ENCODE results near the gene SF3A2. TPM values are rescaled to one million over a fixed set of nuclear protein-coding genes. Genes with fewer than 3 reads are reported as not detected.

SF3A2 gene
- total and polyA plus RNA-seq, 9 donors: 23.8 to 89.9 (median 73.6) TPM

DNA sequence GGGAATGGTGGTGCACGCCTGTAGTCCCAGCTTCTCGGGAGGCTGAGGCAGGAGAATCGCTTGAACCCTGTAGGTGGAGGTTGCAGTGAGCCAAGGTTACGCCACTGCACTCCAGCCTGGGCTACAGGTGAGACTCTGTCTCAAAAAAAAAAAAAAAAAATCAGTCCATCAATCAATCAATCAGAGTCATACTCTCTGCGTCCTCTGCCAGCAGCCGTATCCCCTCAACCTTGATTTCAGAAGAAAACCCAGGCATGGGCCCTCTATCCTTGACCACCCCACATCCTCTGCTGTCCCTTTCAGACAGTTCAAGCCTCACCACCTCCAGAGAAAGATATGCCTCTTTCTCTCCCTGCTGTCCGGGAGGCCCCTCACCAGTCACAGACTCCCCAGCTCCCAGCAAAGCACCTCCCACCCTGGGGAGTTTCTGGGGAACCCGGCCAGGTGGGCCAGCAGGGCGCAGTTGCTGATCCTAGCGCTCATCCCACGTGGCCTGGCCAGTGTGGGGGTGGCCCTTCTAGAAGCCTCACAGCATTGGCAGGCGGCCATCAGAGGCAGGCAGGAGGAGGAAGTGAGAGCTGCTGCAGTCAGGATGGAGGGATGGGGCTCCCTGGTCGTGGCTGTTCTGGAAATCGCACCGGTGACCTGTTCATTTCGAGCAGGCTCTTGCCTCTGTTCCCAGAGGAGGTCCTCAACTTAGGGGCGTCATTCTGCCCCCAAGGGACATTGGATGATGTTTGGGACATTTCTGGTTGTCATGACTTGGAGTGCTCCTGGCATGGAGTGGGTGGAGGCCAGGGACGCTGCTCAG, 29.8 kb downstream of the SF3A2 start:
- 37% methylated on average over 12 of the region's 18 CpGs for WGBS (ENCODE audit: insufficient coverage)
- no peaks in the 10 kb centered on the region for H3K9me3 ChIP-seq (replicated peaks; ENCODE audit: control insufficient read depth, low read depth, low read length)
- peaks cover 14% of the 10 kb centered on the region for H3K4me1 ChIP-seq (ENCODE audit: control insufficient read depth, insufficient read depth, low read length)
- DNase-seq: peak; percentile 91
- no peaks in the 10 kb centered on the region for H3K27me3 ChIP-seq (ENCODE audit: control insufficient read depth, insufficient read depth, low read length)
- H3K36me3 ChIP-seq (ENCODE audit: control insufficient read depth, insufficient read depth, low read length): peaks cover 3% of the 10 kb centered on the region
- H3K27ac ChIP-seq (ENCODE audit: low read length): peak overlapping the region; percentile 42
- no peak overlapping the region for H3K4me3 ChIP-seq (ENCODE audit: low read length)

DNA sequence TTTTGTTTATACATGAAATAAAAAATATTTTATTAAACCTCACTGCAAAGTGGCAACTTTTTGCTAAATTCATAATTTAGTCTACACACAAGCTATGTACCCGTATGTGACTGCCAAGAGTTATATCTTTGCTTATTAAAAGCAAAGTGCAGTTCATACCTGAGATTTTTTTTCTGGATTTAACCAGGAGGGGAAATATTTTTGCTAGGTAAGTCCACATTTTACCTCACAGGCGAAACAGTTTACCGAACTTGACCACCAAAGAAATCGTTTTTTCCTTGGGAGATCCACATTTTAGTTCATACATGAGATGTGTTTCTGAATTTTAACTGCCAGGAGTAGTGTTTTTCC, 31.8 kb downstream of the SF3A2 start:
- Histone ChIP-seq H3K4me3 (ENCODE audit: low read length) (no peak overlapping the region), H3K36me3 (ENCODE audit: control insufficient read depth, insufficient read depth, low read length) (peaks cover 18% of the 10 kb centered on the region), H3K9me3 (replicated peaks; ENCODE audit: control insufficient read depth, low read depth, low read length) (no peaks in the 10 kb centered on the region), H3K4me1 (ENCODE audit: control insufficient read depth, insufficient read depth, low read length) (peaks cover 32% of the 10 kb centered on the region), H3K27me3 (ENCODE audit: control insufficient read depth, insufficient read depth, low read length) (no peaks in the 10 kb centered on the region), H3K27ac (ENCODE audit: low read length) (peak overlapping the region; percentile 86)
- no CpG with 5 or more reads among the region's 4 CpGs for WGBS (ENCODE audit: insufficient coverage)
- no peak for DNase-seq

DNA sequence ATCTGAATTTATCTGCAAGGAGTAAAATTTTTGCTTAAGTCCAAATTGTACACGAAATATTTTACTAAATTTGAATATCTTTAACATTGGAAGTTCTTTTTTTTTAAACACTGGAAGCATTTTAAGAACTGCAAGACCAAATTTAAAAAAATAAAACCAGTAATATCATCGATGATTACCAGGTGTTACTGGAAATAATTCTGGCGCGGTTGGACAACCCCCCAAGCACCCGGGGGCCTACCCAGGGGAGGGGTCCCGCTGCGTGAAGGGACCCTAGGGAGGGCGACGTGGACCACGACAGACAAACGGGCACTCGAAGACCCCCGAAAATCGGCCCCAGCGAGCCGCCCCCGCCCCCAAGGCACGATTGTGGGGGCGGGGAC, 32.2 kb downstream of the SF3A2 start:
- H3K9me3 ChIP-seq (replicated peaks; ENCODE audit: control insufficient read depth, low read depth, low read length): no peaks in the 10 kb centered on the region
- H3K27me3 ChIP-seq (ENCODE audit: control insufficient read depth, insufficient read depth, low read length): no peaks in the 10 kb centered on the region
- WGBS (ENCODE audit: insufficient coverage): under 1% methylated on average over 16 of the region's 19 CpGs
- H3K4me3 ChIP-seq (ENCODE audit: low read length): peak overlapping the region; percentile 56
- H3K27ac ChIP-seq (ENCODE audit: low read length): peak overlapping the region; percentile 86
- peaks cover 18% of the 10 kb centered on the region for H3K36me3 ChIP-seq (ENCODE audit: control insufficient read depth, insufficient read depth, low read length)
- no peak for DNase-seq
- H3K4me1 ChIP-seq (ENCODE audit: control insufficient read depth, insufficient read depth, low read length): peaks cover 35% of the 10 kb centered on the region

DNA sequence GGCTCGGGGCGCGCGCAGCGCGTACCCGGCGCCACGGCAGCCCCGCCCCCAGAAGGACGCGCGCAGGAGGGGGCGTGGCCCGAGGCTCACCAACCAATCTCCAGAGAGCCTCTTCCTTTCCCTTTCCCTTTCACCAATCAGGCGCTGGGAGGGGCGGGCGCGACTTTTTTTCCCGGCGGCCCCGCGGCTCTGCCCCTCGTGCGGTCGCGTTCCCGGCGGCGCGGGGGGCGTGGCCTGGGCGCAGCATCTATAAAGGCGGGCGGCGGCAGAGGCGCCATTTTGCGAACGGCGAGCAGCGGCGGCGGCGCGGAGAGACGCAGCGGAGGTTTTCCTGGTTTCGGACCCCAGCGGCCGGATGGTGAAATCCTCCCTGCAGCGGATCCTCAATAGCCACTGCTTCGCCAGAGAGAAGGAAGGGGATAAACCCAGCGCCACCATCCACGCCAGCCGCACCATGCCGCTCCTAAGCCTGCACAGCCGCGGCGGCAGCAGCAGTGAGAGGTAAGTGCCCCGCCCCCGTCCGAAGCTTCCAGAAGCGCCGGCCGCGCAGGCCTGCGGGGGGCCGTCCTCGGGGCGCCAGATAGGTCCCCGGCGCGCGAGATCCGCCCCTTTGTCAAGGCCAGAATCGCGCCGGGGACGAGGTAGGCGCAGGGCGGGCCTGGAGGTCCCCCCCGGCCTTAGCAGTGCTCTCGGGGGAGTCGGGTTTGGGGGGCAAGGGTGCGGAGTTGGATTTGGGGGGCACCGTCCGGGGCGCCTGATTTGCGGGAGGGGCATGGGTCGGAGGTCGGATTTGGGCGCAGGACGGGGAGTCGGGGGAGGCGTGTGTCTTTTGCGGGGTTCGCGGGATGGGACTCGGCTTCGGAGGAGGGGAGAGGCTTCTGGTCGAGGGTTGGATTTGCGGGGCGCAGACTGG, 32.9 kb downstream of the SF3A2 start:
- peak overlapping the region; percentile 100 for H3K4me3 ChIP-seq (ENCODE audit: low read length)
- no peaks in the 10 kb centered on the region for H3K27me3 ChIP-seq (ENCODE audit: control insufficient read depth, insufficient read depth, low read length)
- H3K4me1 ChIP-seq (ENCODE audit: control insufficient read depth, insufficient read depth, low read length): peaks cover 41% of the 10 kb centered on the region
- peak overlapping the region; percentile 97 for H3K27ac ChIP-seq (ENCODE audit: low read length)
- peak; percentile 99 for DNase-seq
- WGBS (ENCODE audit: insufficient coverage): under 1% methylated on average over 95 of the region's 103 CpGs
- H3K36me3 ChIP-seq (ENCODE audit: control insufficient read depth, insufficient read depth, low read length): peaks cover 23% of the 10 kb centered on the region
- H3K9me3 ChIP-seq (replicated peaks; ENCODE audit: control insufficient read depth, low read depth, low read length): no peaks in the 10 kb centered on the region

DNA sequence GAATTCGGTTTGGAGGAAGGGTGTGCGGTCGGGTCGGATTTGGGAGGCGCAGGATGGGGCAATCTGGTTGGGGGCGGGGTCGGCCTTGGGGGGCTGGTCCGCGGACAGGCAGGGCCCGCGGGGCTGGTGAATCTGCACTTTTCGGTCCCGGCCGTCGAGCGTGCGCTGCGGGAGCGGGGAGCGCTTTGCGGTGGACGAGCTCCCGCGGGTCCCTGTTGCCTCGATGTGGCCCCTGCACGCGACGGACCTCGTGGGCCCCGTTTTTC, 33.5 kb downstream of the SF3A2 start:
- peak; percentile 42 for DNase-seq
- WGBS (ENCODE audit: insufficient coverage): under 1% methylated on average over 28 of the region's 30 CpGs
- Histone ChIP-seq H3K27me3 (ENCODE audit: control insufficient read depth, insufficient read depth, low read length) (no peaks in the 10 kb centered on the region), H3K4me1 (ENCODE audit: control insufficient read depth, insufficient read depth, low read length) (peaks cover 45% of the 10 kb centered on the region), H3K4me3 (ENCODE audit: low read length) (peak overlapping the region; percentile 100), H3K27ac (ENCODE audit: low read length) (peak overlapping the region; percentile 97), H3K36me3 (ENCODE audit: control insufficient read depth, insufficient read depth, low read length) (peaks cover 24% of the 10 kb centered on the region), H3K9me3 (replicated peaks; ENCODE audit: control insufficient read depth, low read depth, low read length) (no peaks in the 10 kb centered on the region)

DNA sequence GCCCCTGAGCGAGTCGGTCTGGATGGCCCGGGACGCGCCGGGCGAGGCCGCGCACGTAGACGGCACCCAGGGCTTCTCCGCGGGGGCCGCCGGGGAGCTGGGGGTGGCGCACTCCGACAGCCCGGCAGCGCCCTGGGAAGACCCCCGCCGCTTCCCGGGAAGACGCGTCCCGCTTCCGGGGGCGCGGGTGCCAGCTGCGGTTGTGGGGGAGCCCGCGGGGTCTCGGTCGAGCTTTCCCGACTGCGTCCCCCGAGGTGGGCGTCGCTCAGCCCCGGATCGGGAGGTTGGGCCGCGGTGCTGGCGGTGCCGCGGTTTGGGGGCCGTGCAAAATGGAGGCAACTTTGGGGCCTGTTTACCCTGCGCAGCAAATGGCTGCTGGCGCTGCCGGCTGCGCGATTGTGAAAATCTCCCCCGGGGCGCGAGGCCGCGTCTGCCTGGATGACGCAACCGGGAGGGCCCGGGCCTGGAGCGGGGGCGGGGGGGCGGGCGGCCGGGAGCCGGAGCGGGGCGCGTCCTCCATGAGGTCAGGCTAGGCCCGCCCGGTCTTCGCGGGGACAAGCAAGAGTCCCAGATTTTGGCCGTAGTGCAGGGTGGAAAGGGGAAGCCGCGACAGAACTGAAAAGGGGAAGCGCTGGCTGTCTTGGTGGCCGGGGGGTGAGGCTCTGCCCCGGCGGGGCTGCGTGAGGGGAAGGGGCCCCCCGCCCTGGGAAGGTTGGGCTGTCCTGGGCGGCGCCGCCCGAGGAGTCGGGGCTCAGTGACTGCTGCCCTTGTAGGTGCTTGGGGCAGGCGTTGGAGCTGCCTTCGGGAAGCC, 34.0 kb downstream of the SF3A2 start:
- under 1% methylated on average over 85 of the region's 88 CpGs for WGBS (ENCODE audit: insufficient coverage)
- peak overlapping the region; percentile 100 for H3K4me3 ChIP-seq (ENCODE audit: low read length)
- peaks cover 50% of the 10 kb centered on the region for H3K4me1 ChIP-seq (ENCODE audit: control insufficient read depth, insufficient read depth, low read length)
- peak overlapping the region; percentile 97 for H3K27ac ChIP-seq (ENCODE audit: low read length)
- H3K9me3 ChIP-seq (replicated peaks; ENCODE audit: control insufficient read depth, low read depth, low read length): no peaks in the 10 kb centered on the region
- peaks cover 24% of the 10 kb centered on the region for H3K36me3 ChIP-seq (ENCODE audit: control insufficient read depth, insufficient read depth, low read length)
- no peaks in the 10 kb centered on the region for H3K27me3 ChIP-seq (ENCODE audit: control insufficient read depth, insufficient read depth, low read length)
- DNase-seq: peak; percentile 94

DNA sequence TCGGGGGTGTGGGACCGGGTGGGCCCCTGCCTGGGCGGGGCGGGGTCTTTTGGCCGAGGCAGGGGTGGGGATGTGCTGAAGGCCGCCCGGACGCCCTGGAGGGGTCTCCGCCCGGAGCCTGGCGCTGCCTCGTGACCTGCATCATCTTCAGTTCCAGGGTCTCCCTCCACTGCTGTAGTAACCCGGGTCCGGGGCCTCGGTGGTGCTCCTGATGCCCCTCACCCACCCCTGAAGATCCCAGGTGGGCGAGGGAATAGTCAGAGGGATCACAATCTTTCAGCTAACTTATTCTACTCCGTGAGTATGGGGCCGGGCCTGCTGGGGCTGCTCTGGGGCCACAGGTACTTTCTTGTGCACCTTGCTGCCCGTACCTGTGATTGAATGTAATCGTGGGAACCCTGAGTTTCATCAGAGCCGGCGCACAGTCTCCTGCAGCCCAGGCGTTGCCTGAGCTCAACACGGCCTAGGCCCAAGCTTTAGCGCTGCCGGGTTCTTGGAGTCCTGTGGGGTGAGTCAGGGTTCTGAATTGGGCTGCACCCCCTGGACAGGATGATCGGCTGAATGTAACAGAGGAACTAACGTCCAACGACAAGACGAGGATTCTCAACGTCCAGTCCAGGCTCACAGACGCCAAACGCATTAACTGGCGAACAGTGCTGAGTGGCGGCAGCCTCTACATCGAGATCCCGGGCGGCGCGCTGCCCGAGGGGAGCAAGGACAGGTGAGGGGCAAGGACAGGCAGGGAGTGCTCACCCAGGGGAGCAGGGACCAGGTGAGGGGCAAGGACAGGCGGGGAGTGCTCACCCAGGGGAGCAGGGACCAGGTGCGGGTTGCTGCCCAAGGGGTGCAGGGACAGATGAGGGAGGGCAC, 34.8 kb downstream of the SF3A2 start:
- Histone ChIP-seq H3K27me3 (ENCODE audit: control insufficient read depth, insufficient read depth, low read length) (no peaks in the 10 kb centered on the region), H3K27ac (ENCODE audit: low read length) (peak overlapping the region; percentile 90), H3K9me3 (replicated peaks; ENCODE audit: control insufficient read depth, low read depth, low read length) (no peaks in the 10 kb centered on the region), H3K4me1 (ENCODE audit: control insufficient read depth, insufficient read depth, low read length) (peaks cover 54% of the 10 kb centered on the region), H3K4me3 (ENCODE audit: low read length) (peak overlapping the region; percentile 100), H3K36me3 (ENCODE audit: control insufficient read depth, insufficient read depth, low read length) (peaks cover 24% of the 10 kb centered on the region)
- 29% methylated on average over 34 of the region's 43 CpGs for WGBS (ENCODE audit: insufficient coverage)
- DNase-seq: peak; percentile 43

DNA sequence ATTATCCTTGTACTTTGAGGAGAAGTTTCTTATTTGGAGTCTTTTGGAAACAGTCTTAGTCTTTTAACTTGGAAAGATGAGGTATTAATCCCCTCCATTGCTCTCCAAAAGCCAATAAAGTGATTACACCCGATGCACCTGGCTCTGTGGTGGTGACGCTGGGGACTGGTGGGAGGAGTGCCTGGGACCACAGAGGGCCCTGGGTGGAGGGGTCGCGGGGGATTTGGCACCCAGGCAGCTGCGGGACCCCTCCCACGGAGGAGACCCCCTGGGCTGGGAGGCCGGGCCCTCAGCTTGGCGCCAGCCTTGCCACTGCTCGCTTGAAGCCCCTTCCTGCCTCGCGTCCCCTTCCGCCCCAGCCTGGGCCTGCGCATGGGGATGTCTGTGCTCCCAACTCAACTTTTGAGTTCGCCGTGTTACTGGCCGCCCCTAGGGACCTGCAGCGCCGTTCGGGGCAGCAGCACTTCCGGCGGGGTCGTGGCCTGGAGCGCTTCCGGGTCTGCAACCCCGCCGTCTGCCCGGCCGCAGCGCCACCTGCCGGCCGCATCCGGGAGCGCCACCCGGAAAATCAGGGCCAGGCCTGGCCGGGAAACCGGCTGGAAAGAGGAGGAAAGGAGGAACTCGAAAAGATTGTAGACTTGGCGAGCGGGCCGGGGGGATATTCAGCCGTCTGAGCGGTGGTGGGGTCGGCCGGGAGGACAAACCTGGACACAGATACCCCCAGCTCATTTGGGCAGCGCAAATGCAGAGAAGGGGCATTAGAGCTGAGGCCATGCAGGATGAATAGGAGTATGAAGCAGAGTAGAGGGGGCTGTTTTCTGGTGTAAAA, 36.9 kb downstream of the SF3A2 start:
- WGBS (ENCODE audit: insufficient coverage): 8% methylated on average over 41 of the region's 45 CpGs
- H3K4me3 ChIP-seq (ENCODE audit: low read length): no peak overlapping the region
- H3K36me3 ChIP-seq (ENCODE audit: control insufficient read depth, insufficient read depth, low read length): peaks cover 24% of the 10 kb centered on the region
- H3K9me3 ChIP-seq (replicated peaks; ENCODE audit: control insufficient read depth, low read depth, low read length): no peaks in the 10 kb centered on the region
- H3K27ac ChIP-seq (ENCODE audit: low read length): peak overlapping the region; percentile 83
- H3K4me1 ChIP-seq (ENCODE audit: control insufficient read depth, insufficient read depth, low read length): peaks cover 48% of the 10 kb centered on the region
- peak; percentile 80 for DNase-seq
- no peaks in the 10 kb centered on the region for H3K27me3 ChIP-seq (ENCODE audit: control insufficient read depth, insufficient read depth, low read length)
